ENCODE measurements around the gene RALGPS1.

Gene RALGPS1

DNA sequence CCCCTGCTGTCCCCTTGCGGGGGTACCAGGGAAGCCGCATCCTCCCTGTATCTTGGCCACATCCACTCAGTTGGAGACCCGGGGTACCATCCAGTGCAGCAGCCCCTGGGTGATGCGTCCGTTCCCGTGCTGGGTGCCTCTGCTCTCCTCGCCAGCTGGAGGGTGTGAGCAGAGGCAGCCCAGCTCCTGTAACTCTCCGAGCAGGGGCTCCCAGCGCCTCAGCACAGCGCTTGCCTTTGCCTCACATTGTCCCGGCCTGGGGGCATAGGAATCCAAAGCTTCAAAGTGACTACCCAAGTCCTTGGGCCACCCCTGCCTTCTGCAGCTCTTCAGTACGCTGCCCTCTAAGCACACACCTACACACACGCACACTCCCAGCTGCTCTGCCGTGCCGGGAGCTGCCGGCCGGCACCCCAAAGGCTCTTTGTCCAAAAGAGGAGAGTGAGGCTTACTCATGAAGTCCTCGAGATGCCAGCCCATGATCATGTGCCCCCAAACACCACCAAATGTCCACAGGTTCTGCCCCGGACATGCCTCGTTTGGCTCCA lies 207.1 kb downstream of the RALGPS1 start:
- peak; percentile 47 for DNase-seq (ENCODE audit: low spot score)

DNA sequence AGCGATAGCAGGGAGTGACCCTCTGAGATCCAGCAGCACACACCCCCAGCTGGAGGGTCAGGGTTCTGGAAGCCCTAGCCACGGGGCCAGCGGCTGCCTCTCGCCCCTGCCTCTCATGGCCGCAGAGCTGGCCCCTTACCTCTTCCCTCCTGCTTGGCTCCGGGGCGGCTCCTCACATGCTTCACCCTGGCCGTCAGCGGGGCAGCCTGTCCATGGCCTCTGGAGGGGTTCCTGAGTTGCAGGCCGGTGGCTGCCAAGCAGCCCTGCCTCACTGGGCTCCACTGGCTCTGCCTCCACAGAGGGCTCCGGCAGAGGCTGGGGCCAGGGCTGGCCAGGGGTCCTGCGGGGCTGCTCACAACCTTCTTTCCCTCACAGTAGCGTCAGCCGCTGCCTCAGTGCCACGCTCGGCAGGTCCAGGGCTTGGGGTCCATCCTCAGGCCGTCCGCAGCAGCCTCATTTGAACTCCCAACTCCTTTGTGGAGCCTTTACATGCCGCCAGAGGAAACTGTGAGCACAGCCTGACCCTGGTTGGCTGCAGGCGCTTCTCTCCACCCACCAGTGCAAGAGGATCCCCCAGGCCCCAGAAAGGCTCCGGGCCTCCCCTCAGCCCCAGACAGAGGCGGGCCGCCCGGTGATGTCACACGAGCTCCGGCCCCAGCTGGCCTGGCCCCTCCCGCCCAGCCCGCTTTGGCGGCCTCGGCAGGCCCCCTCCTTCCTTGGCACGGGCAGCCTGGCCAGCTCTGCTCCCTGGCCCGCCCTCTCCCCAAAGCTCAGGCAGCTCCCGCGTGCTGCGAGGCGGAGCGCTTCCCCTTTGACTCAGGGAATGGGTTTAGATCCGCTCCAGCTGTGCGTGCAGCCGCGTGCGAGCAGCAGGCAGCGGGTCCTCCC lies 207.8 kb downstream of the RALGPS1 start, which contains the start of gene ANGPTL2:
ANGPTL2 (minus strand) TSS at position 460 of the 888 bp plus-strand sequence. CDS start 13,904 bp downstream, outside the sequence.
- DNase-seq (ENCODE audit: low spot score) = peak; percentile 96

DNA sequence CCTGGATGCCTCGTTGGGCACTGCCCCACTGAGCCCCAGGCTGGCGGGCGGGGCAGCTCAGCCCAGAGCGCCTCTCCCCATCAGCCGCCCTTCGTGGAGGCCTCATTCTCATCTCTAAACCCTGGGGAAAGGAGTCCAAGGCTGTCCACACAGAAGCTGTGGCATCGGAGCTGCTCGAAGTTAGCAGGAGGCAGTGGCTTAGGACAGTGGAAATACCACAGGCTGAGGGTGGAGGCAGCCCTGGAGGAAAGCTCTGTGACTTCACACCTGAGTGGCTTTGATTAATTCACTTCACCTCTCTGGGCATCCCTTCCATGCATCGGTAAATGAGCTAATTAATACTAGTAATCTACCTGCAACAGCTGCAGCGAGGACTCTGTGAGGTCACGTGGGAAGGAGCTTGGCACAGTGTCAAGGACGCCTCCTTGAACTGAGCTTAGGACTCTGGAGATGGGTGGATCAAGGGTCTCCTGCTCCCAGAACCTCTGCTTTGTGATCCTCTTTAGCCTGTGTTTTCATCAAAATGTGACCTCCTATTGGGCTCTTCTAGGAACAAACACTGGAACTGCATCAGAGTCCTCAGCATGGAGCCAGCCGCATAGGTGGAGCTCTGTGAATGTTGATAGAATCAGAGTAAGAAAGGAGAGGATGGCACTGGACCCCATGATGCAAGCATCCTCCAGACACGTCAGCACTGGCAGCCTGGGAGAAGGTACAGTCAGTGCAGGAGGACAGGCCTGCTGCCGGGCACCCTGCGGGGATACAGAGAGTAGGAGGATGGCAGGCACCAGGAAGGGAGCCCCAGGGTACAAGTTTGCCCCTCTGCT lies 208.7 kb downstream of the RALGPS1 start:
- DNase-seq (ENCODE audit: low spot score) = no peak

DNA sequence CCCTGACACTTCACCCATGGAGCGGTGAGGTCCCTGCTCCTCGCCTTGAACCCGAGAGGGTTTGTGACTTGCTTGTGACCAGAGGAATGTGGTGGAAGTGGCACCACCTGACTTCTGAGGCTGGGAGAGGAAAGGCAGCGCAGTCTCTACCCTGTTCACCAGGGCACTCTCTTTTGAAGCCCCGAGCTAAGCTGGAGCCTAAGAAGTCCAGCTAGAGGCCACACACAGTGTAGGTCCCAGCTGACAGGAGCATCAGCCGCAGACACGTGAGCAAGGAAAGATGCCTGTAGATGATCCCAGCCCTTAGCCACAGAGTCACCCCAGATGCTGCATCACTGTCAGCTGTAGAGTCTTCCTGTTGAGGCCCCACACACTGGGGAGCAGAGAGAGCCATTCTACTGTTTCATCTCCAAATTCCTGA lies 209.5 kb downstream of the RALGPS1 start:
- DNase-seq (ENCODE audit: low spot score) = no peak

DNA sequence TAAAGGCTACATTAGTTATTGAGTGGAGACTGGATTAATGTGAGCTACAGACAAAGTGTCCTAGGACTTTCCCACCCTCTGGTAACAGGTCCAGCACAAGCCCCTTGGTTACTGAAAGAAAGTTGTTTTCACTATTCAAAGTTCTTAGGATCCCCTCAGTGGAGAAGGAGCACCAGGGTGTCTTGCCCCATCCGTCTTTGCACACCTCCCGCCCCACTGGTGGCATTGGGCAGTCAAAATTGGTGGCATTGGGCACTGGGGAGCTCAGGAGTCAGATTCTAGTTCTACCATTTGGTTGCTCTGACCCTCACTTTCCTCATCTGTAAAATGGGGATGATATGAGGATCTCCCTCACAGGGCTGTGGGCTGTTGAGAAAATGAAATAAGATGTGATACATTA lies 210.2 kb downstream of the RALGPS1 start:
- no peak for DNase-seq (ENCODE audit: low spot score)

DNA sequence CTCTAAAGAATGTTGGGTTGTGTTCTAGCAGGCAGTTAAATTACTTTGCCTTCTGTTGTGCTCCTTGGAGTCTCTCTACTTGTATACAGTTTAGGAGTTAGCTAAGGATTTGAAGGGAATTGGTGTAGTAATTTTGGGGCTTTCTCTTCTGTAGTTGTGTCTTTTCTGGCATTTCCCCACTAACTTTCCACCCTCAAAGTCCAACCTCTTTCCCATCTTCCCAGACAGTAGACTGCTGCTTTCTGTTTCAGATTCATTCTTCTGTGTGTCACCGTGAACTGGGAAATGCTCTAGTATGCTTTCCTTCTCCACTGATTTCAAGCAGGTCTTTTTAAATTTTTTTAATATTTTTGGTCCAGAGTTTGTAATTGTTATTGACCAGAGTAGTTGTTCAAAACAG lies 212.4 kb downstream of the RALGPS1 start:
- DNase-seq (ENCODE audit: low spot score) = no peak

DNA sequence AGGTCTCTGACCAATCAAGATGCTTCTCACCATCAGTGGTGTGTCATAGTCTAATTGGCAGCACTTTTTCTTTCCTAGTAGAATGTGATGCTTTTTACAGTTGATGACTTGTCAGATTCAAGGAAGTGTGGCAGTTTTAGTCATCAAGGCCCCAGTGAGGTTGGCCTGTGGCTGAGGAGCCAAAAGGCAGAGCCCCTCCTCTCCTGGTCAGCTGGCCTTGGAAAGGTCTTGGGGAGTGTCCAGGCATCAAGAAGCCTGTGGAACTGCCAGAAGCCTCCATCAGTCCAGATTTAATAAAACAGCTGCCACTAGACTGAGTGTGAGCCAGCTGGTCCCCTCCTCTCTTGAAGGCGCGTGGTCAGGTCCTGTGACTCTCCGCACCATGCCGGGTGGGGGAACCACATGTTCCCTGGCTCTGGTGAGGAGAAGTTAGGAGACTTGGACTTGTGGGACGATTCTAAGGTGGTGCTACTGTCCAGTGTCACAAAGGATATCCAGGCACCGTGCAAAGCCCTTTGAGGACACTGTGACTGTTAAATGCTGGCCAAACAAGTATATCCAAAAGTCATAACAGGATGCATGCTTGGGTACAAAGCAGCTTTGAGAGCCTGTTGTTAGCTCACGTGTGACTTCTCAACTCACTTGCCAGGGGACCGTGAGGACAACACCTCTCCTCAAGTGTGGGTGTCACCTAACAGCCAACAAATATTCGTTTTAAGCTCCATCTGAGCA lies 213.9 kb downstream of the RALGPS1 start:
- peak; percentile 36 for DNase-seq (ENCODE audit: low spot score)

DNA sequence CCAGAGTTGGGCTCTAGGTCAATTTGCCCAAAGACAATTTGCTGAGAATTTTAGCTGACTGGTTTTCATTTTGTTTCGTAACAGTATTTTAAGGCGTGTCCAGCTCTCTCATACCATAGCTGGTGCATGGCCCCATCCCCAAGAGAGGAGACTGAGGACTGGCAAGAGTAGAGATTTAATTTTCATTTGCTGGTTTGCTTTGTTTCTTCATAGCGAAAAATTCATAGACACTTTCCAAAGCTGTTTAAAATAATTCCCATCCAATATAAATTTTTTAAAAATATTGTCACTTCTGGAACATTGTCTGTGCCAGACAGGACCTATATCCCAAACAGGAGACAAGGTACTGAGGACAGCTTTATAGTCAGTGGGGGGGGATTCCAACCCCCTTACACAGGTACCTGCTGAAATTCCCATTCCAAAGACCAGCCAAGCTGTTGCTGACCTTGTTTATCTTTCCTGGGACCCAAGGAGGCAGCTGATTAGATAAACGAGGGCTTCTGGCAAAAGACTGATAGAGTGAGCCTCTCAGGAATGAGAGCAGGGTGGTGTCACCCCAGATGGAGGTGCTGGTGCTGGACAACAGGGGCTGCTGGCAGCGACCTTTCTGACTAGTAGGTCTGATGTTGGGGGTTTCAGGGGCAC lies 214.6 kb downstream of the RALGPS1 start:
- peak; percentile 38 for DNase-seq (ENCODE audit: low spot score)

DNA sequence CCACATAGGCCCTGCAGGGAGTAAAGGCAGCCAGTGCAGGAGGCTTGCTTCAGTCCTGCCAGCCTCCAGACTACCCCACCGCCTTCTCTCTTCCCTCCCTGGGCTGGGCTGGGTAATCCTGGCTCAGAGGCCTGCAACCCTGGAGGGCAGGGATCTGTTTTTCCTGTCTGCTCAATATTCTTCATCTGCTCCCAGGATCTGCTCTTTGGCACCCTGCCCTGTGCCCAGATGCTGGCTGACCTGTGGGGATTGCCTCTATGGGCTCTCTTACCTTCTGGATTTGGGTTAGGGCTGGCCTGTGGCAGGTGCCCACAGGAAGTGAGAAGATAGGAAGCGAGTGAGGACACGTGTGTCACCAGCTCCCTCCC lies 215.1 kb downstream of the RALGPS1 start:
- no peak for DNase-seq (ENCODE audit: low spot score)

DNA sequence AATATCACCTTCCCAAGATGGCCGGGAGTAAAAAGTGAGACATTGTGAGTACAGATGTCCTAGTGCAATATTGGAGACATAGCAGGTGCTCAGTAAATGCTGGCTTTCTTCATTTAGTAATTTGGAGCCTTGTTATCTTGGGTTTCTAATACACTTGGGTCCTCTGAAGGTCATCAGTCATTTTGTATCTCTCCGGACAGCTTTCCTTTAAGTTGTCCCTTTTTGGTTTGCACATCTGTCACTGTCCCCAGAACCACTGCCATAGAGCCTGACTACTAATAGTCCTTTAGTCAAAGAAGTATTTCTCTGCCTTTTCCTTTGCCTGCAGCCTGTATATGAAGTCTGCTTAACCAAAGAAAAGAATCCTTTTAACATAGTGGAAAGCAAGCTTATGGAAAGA lies 215.7 kb downstream of the RALGPS1 start:
- no peak for DNase-seq (ENCODE audit: low spot score)

DNA sequence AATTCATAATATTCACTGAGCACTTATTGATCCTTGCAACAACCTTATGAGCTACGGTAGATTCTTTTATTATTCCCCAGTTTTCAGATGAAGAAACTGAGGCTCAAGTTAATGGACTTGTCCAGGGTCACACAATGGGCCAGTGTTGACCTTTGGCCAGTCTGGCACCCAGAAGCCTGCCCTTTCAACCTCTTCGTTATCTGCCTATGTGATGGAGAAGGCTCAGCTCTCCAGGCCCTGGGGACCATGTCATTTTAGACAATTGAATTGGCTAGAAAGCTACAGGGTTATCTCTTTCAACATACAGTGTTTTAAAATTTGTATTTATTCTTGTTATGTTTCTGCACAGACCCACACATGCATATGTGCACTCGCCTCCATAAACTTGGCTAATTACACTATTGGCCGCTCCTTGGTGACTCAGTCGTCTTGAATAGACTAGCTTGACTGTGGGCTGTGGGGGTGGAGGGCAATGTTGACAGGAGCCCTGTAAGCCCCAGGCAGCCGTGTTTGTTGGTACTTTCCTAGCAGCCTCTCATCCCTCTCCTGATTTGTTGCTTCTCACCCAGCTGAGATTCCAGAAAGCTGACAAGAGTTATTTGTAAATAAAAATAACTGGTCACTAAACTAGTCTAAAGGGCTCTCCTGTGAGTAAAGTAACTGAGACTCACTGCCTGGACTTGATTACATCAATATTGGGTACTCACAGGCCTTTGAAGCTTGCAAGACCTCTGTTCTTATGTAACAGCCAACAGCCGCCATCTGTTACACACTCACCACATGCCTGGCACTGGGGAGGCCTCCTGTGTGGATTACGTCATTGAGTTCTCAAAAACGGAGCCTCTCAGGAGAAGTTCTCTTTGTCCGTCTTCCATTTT lies 216.3 kb downstream of the RALGPS1 start:
- peak; percentile 87 for DNase-seq (ENCODE audit: low spot score)

DNA sequence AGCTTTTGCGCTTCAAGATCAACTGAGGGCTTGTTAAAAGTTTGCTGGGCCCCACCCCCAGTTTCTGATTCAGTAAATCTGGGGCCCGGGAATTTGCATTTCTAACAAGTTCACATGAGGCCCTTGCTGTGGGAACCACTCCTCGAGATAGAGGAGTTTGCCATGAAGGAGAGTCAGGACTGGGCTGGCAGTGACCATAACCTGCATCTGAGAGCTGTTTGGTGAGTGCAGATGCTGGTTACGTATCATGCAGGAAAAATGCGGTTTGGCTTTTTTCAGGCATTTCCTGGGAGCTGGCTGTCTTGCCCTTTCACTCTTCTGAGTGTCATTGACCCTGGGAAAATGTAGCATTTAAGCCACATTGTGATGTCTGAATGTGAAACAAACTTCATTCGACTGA lies 217.3 kb downstream of the RALGPS1 start:
- no peak for DNase-seq (ENCODE audit: low spot score)

DNA sequence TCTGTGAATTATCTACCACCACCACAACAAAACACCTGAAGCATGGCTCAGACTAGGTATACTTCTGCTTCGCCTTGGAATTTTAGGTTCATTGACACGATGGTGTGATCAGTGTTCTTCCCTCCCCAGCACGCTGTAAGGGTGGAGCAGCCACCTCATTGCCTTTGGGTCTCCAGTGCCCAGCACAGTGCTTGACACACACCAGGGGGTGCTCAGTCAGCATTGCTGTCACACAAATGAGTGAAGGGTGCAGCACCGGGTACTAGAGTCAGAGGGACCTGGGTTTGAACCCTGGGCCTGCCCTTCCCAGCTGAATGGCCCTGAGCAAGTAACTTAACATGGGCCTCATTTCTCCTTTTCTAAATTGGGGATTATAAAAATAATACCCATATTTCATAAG lies 217.8 kb downstream of the RALGPS1 start:
- DNase-seq (ENCODE audit: low spot score) = no peak

DNA sequence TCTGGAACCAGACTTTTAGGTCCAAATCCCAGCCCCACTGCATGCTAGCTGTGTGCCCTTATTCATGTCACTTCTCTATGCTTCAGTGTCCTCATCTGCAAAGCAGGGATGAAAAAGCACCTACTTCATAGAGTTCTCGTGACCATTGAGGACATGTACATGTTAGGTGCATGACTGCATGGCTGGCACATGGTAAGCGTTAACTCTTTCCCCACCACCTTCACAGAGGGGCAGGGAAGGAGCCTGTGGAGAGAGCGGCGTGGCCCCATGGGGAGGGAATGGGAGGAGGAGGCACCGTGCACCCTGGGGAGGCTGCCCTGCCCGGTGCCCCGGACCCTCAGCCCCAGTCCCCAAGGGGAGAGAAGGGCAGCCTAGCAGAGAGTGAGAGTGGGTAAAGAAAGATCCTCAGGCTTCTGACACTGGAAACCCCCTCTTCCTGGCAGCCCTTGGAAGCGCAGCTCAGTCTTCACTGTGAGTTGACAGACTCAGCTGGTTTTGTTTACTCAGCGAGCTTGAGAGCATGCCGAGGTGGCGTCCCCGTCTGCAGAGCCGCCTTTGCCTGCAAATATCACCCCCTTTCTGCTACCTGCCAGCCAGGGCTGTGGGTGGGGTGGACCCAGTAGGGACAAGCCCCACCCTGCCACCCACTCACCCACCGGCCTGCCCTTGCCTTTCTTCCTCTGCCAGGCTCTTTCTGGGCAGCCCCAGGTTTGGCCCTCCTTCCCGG lies 218.5 kb downstream of the RALGPS1 start:
- peak; percentile 50 for DNase-seq (ENCODE audit: low spot score)

DNA sequence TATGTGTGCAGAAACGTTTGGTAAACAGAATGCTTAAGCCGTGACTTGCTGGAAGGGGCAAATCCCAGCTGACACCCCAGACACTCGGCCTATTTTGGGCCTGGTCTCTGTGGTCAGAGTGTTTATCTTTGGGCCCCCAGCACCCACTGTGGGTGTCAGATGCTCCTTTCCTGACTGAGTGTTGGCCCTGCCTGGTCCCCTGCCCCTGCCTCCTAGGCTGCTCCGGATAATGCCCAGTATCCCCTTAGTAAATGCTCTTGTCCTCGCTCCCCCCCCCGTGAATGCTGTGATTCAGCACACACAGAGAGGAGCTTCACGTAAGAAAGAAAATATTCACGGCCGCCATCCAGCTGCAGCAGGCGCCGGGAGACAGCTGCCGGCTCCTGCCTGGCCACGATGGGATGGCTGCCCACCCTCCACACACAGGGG lies 219.2 kb downstream of the RALGPS1 start:
- peak; percentile 85 for DNase-seq (ENCODE audit: low spot score)

DNA sequence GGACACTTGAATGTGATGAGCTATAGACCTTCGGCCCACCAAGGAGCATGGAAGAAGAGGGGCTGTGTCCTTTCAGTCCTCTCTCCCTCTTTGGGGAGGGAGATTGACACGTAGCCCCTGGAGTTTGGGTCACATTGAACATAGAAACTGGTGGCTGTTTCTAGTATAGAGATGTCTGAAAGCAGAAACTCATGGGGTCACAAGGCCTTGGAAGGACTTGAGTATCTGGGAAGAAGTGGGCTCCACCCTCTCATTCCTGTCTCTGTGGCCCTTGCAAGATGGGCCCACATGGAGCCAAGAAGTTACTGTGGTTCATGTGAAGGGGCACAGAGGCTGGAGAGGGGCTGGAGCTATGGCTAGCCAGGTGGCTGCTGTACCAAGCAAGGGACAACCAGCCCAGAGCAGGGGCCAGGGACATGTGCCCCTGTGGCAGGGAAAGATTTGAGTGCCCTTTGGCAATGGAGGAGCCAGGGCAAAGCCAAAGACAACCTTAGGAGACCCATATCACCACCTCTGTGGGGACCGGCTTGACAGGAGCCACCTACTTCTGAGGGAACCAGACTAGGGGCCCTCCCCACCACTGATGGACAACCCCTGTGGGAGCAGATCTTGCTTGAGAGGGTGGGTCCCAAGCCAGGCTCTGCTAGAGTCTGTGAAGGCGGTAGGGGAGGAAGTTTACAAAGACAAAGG lies 220.6 kb downstream of the RALGPS1 start:
- DNase-seq (ENCODE audit: low spot score) = no peak

DNA sequence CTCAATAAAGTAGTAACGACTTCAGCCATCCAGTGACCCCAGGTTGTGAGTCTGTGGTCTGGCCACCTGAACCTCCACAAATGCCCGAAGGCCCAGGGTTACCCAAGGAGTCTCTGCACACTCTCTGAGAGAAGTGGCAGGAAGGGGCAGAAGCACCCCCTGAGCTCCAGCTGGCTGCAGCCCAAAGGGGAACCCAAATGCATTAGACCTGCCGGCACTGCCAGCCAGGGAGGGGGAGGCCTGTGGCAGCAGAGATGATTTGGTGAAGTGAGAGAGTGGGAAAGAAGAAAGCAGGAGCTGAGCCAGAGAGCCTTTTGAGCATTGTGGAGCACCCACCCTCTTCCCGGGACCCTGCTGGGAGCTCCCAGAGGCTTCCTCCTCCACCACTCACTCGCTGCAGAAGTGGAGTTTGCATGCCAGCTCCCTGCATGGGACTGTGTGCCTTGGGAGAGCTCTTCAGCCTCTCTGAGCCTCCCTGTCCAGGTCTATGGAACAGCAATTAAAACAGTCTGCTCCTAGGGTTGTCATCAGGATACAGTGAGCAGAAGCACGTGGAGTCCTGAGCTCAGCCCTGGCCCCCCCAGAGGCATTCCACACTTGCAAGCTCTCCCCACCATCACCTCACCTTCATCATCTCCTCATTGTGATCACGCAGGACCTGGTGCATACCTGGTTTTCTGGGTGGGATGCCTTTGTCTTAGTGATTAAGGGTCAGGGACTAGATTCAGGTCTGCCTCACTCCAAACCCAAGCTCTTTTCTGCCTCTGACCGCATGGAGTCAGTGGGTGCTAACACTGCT lies 221.7 kb downstream of the RALGPS1 start:
- no peak for DNase-seq (ENCODE audit: low spot score)
